Pons (tissue), 1 donor: ENCODE measurements around the gene CCDC12.

Experiments used
- DNase-seq: peaks from one replicate; pipeline ENCODE4 v3.0.0-alpha.2; 2016; ENCODE audit warnings: low spot score

Gene CCDC12

DNA sequence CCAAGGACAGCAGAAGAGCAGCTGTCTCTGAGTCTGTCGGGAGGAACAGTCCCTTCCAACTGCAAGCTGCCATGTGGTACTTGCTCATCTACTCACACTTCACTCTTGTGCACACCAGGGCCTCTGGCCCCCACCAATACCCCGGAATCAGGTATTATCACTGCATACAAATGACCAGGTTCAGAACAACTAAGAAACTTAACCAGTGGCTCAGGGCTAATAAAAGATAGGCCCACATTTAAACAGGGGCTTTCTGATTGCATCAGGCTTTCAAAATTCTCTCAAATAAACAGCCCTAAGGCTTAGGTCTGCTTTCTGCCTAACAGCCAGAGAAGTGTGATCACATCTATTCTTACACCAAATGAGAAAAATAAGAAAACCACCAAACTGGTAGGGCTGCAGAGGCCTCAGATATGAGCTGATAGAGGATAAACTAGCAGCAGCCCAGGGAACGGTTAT is 20.7 kb downstream of the CCDC12 start:
- DNase-seq: no peak

DNA sequence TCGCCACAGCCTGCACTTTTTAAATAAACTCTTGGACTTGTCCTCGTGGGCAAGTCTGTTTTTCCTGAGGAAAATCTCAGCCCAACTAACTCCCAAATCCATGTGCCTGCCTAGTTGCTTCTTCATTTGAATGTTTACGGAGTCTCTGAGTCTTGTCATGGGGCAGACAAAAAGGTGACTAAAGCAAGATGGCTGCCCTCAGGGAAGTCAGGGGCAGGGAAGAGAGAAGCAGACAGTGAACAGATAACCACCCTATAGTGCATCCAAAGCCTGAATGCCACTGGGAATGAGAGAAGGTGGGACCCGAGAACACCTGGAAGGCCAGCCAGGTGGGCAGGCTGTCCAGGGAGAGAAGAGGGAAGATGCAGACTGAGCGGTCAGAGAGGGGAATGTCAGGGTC is 21.4 kb downstream of the CCDC12 start:
- no peak for DNase-seq

DNA sequence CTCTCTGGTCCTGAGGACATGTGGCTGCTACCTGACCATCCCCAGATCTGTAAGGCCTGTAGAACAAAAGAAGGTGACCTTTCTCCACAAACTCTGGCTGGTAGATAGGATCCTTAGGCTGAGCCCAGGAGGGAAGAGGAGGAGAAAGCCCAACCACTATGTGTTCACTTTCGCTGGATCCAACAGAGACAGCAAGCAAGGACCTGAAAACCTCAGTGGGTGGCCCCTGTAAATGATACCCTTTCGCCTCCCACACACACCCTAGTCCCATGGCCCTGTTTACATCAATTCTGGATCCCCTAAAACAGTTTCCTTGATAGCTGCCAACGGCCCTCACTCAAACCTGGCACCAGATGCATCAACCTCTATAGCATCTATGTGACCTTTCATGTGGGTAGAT is 22.4 kb downstream of the CCDC12 start:
- DNase-seq: no peak

DNA sequence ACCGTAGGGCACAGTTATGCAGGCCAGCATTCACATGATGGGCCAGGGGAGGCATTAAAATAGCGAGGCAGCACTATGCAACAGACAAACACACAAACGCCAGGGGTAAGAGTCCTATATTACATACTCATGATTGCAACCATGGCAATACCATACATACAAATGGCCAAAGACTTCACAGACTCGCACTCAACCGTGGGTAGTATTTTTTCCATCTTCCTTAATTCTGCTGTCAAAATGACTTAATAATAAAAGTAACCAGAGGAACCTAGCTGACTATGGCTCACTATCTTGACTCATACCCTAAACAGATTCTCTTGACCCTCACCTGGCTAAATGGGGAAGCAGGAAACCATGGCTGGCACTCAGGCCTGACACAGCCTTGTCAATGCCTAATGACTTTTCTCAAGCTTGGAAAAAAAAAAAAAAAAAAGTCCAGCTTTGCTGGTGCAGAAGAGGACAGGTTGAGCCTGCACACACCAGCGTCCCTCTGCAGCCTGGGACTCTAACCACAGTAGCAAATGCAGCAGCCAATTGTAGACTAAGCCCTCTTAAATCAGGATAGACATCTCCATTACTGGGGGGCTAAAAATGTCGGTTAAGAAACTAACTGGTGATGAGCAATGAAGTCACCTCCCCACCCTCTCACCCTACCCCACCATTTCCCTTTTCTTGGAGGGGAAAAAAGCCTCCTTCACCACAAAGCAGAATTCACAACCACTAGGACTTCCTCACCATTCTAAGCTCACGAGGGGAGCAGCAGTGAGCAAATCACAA is 23.1 kb downstream of the CCDC12 start:
- DNase-seq: peak; percentile 55

DNA sequence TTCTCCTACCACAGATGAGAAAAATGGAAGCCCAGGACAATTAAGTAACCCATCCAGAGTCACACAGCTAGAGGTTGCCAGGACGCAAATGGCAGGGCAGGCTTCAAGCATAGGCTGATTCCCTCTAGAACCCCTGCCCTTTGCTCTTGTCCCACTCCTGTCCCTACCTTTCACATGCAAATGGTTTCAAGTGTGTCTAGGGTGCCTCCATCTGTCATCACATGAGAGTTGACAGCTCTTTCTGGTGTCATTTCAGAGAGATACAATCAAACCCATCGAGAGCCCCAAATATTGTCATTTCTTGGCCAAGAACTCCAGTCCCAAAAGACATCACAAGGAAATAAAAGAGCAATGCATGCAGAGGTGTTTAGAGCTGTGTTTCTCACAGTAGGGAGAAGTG is 23.7 kb downstream of the CCDC12 start:
- no peak for DNase-seq

DNA sequence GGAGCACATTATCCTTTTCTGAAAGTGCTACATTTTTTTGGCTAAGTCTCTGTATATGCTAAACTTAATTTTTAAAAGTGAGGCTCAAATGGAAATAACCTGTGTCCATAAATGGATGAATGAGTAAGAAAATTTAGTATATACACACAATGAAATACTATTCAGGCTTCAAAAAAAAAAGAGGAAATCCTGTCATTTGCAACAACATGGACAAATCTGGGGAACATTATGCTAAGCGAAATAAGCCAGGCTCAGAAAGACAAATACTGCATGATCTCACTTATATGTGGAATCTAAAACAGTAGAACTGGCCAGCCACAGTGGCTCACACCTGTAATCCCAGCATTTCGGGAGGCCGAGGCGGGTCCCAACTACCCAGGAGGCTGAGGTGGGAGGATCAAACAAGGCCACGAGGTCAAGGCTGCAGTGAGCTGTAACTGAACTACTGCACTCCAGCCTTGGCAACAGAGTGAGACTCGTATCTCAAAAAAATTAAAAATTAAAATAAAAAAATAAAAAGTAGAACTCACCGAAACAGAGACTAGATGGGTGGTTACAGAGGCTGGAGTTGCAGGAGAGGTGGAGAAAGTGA is 25.8 kb downstream of the CCDC12 start:
- DNase-seq: no peak

DNA sequence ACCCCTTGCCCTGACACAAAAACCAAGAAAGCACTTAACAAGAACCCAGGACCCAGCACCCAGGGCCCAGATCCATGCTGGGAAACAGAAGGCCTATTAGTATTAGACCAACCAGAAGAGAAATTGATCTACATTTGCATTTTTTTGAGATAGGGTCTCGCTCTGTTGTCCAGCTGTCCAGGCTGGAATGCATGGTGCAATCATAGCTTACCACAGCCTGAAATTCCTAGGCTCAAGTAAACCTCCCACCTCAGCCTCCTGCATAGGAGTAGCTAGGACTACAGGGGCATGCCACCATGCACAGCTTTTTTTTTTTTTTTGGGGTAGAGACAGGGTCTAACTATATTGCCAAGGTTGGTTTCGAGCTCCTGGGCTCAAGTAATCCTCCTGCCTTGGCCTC is 26.4 kb downstream of the CCDC12 start:
- DNase-seq: no peak

DNA sequence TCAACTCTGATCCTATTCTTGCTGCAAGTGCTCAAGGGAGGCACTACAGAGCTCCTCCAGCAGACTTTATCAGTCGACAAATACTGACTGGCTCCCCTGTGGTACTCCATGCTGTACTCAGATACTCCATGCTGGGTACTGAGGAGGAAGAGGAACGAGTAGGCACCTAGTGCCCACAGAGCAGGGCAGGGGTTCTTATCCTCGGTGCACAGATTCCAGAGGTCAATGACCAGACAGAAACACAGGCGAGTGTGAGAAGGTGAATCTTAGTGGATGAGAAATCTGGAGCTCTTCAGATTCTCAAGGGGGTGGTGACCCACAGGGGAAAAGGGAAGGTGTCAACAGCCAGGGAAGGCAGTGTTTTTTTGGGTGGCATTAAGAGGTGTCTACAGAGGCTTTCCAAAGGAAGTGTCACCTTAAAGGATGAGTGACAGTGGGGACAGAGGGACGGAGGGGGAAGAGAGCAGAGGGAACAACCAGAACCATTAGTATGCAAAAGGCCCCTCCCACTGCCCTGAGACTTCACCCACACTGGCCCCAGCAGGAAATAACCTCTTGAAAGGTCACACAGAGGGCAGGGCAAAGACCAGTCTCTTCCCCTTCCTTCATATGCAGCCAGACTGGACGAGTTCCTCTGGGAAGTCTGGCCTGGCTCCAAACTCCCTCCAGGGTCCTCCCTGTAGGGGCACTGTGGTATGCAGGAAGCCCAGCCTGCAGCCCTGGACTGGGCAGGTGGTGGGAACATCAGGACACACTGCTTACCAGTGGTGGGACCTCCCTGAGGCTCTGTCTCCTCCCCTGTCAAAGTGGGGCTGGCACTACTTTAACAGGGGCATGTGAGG is 27.5 kb downstream of the CCDC12 start:
- DNase-seq: no peak

DNA sequence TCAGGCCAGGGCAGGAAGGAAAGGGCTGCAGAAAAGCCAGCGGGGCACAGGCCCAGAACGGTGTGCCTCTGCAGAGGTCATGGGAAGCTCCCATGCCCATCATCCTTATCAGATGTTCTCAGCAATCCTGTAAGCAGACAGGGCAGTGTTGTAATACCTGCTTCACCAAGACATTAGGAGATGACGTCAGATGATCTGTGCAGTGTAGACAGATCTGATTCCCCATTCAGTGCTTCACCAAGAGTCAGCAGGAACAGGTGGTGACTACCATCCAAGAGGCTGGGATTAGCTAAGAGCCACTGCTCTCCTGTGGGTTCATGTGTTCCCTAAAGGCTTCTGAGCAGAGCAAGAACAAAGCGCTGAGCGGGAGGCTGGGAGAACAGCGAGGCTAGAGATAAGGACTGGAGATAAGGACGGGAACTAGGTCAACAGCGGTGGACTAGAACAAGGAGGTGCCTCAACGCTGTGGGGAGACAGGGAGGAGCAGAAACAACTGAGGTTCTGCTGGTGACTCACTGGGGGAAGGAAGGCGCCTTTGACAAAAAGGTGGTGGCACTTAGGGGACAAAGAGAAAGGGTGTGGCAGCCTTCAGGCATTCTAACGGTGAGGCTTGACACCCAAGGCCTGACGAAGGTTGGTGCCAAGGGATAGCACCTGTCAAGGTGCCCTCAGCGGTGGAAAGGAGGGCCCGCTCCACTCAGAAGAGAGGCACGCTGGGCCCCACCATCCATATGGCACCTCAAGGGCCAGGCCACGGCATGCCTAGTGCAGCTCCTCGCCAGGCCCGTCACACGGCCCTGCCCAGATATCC is 28.4 kb downstream of the CCDC12 start:
- no peak for DNase-seq

DNA sequence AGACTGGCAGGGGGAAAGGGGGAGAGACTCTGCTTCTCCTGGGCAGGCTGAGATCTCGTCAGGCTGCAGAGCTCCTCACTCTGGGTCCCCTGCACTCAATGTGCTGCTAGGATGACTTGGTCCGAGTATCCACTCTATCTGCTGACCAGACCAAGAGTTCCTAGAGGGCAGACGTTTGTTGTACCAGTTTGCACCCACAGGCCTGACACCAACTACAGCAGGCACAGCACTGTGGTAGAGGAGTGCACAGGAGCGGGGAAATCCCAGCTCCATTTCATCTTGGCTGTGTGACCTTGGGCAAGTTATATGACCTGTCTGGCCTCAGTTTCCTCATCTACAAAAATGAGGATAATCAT is 29.0 kb downstream of the CCDC12 start:
- DNase-seq: no peak

DNA sequence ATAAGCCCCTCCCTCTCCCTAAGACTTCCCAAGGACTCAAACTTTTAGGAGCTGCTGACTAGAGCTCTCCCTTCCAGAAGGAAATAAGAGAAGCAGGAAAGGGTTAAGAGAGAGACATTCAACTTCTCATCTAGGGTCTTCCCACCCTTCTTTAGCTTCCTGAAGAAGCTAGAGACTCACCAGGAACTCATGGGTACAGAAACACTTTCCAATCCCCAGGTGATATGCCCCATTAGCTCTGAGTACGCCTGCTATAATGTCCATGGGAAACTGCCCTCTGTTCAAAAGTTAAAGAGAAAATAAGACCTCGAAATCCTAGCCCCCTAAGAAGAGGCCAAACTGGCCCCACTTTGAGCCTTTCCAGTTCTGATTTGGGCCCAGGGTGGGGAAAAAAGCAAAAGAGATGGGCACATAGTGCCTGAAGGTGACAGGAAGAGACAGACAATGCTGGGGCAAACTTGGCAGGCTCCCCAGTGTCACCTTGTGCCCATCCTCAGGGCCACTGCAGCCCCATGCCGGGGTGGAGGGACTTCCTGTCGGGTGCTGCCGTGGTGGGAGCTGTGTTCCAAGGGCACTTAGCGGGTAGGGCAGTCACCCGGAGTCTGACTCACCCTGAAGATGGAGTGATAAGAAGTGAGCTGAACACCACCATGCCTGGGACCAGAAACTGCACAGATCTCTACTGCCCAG is 29.5 kb downstream of the CCDC12 start:
- DNase-seq: no peak

DNA sequence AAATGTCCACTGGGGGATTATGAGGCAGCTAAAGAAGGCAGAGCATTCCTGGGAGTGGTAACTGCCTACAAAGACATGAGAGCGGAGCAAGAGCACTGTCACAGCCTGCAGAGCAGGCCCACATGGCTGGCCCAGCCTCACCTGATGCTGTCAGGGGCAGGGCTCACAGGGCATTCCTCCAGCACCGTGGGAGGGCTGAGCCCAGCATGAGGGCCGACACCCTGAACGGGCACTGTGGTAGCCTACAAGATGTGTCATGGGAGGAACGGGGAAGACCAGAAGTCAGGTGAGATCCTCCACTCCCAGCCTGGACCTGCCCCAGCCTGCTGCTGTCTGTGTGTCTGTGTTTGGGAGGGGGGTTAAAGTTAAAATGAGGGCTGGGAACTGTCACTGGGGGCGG is 30.1 kb downstream of the CCDC12 start:
- DNase-seq: no peak

DNA sequence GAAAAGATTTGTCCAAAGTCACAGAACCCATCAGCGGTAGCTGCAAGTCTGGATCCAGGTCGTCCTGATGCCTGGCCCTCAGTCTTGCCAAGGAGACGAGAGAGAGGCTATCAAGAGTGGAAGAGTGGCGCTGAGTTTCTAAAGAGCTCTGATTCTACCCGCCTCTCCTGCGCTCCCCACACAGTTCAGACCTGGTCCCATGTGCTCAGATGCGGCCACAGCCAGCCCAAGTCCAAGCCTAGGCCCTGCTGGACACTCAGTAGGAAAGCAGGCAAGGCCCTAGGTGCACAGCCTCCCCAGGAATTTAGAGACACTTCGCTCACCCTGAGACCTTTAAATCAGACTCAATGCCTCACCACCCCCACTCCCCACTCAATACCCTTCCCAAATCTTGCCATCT is 32.4 kb downstream of the CCDC12 start:
- DNase-seq: no peak

DNA sequence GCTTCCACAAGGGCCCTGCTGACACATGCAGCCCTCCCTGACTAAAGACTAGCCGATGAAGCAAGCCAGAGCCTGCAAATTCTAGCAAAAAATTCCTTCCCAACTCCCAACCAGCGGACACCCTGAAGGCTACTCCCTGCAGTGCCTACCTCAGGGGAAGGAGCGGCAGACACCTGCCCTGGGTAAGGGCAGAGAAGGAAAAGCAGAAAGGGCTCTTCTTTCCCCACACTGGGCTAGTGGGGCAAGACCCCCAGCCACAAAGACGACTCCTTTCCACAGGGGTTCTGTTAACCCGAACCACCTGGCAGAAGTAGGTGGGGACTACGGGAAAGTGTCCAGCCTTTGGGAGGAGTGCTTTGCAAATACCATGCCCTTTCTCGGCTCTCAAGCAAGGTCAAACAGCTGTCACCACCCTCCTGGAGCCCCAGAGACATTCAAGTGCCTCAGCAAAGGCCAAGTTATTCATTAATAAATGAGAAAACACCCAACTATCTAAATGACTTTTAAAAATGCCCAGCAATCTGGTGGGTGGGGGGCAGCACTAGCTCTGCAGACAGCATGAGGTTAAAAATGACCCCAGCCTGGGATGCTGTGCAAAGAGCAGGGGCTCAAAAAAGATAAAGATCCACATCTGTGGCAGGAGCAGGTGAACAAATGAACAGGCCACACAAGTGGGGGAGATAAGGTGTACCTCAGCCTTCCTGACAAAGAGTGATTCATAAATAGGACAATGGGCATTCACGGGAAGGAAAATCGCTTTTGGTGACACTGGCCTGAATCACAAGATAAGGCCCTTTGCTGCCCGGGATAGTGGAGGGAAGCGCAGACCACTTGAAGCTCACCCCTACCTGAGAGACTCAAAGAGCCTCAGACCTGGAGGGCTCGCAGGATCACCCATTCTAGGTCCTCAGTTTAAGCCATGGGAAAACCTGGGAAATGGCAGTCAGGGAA is 33.0 kb downstream of the CCDC12 start:
- DNase-seq: no peak

DNA sequence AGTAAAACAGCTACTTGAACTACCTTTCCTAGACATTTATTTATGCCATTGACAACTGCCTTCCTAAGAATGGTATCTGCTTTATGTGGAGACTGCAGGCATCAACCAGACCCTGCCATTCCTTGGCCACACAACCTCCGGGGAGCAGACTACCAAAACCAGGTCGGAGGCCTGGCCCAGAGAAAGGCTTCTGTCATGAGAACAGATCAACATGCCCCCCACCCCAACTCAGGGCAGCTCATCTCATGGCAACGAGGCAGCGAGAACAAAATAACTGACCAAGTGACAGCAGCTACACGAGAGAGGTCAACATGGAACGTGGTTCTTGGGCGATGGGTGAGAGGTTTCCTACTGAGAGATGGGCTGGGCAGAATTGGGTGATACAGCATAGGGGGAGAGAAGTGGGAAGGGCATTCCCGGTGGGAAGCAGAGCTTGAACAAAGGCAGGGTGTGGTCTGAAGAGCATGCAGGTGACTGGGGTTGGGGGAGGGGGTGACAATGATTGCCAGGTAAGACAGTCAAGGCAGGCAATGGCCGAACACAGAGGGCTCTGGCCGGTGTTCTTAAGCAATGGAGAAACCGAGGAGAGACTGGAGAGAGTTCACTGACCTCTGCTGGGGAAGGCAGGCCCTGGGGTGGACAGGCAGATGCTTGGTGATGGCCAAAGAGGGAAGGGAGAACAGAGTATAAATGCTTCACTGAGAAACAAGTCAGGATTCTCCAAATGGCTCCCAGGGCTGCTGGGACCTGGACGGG is 33.9 kb downstream of the CCDC12 start:
- DNase-seq: no peak

DNA sequence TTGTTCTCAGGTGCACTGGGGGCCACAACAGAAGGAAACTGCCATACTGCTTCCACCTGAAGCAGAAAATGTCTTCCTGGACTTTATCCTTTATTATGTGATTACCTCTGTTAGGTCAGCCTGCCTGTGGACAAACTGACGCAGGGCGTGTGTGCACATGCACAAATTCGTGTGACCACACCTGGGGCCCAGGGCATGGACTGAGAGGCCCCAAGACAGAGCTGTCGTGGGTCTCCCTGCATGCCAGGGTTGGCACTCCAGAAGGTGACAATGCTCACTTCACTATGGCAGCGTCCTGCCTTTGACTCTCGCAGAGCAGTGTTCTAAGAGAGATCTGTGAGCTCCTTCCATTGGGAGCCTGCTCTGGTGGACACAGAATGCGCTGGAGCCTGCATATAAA is 34.5 kb downstream of the CCDC12 start:
- no peak for DNase-seq

DNA sequence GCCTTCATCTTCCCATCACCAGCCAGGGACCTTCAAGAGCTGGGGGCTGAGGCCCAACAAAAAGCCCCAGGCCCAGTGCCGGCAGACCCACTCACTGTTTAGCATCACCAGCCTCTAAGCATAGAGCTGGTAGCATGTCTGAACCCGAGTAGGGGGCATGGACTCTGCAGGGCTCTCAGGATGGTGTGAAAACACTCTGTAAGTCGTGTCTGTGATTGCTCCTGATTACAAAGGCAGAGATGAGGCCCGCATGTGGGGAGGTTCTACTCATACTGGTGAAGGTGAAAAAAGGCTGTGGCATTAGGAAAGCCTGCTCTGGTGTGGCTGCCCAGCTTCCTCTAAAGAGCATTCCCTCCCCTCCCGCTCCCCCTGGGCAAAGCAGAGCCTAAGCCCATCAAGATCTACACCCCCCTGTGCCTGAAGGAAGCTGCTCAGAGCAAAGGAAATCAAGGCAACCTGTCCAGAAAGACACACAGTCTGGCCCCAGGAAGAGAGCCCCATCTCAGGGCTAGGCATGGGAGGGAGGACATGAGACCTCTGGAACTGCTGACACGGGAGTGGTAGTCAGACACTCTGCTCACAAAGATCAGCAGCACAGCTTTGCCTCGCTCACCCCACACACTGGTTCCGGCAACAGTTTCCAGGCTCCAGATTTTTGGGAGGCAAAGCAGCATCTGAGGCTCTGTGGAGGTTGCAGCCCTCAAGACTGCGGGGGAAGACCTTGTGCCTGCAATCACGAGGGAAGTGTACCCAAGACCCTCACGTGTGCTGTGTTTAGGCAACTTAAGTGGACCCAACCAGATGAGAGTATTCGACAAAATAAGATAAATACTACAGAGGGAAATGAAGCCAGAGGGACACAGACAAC is 36.7 kb downstream of the CCDC12 start:
- DNase-seq: no peak

DNA sequence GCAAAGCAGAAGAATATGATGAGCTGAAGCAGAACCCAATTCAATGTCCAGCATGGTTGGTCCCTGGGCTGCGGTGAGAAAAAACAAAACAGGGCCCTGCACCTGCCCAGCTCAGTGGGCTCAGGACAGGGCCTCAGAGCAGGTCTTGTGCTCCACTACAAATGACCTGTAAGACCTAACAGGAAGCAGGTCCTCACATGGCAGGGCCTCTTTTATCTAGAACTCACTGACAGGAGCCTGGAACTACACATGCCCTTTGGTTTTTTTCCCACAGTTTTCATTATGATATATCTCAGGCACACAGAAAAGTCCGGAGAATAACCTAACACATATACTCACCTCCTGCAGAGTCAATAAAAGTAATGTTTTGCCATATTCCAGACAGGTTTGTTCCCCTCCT is 38.4 kb downstream of the CCDC12 start:
- DNase-seq: no peak
